NCI-H2196 (cell line): ENCODE measurements around the gene HOXC9.

Experiments
- DNase-seq: peaks from one replicate; lab custom pipeline; 2025; ENCODE audit not compliant: unreplicated experiment; lab: John Stamatoyannopoulos, UW

Gene HOXC9

GRCh38 chr12:53963005-53963404 is 37.0 kb upstream of the HOXC9 start:
- DNase-seq = no peak

GRCh38 chr12:53963434-53964314 is 36.3 kb upstream of the HOXC9 start:
- DNase-seq = no peak

- no peak for DNase-seq
Measured at GRCh38 chr12:53964315-53964713, 35.6 kb upstream of the HOXC9 start.

- DNase-seq = no peak
Measured at GRCh38 chr12:53965281-53966084, 34.5 kb upstream of the HOXC9 start.

- DNase-seq = no peak
Measured at GRCh38 chr12:53966085-53966384, 33.9 kb upstream of the HOXC9 start.

- DNase-seq = no peak
Measured at GRCh38 chr12:53966385-53967133, 33.4 kb upstream of the HOXC9 start.

GRCh38 chr12:53967421-53967925 is 32.5 kb upstream of the HOXC9 start:
- no peak for DNase-seq

- no peak for DNase-seq
Measured at GRCh38 chr12:53968214-53969127, 31.5 kb upstream of the HOXC9 start.

GRCh38 chr12:53969588-53970259 is 30.2 kb upstream of the HOXC9 start:
- peak; percentile 23 for DNase-seq

GRCh38 chr12:53970451-53970850 is 29.5 kb upstream of the HOXC9 start:
- DNase-seq = no peak

- DNase-seq = no peak
Measured at GRCh38 chr12:53971129-53971528, 28.8 kb upstream of the HOXC9 start.

- DNase-seq = no peak
Measured at GRCh38 chr12:53971686-53972085, 28.3 kb upstream of the HOXC9 start.

GRCh38 chr12:53972152-53972702 is 27.7 kb upstream of the HOXC9 start:
- DNase-seq = no peak

- DNase-seq = no peak
Measured at GRCh38 chr12:53972722-53973235, 27.2 kb upstream of the HOXC9 start, which contains the start of gene HOXC11. Gene HOXC11, plus strand, starts transcription at chr12:53973126. Its CDS starts 116 bp downstream, at chr12:53973242.

- DNase-seq = no peak
Measured at GRCh38 chr12:53973236-53974042, 26.5 kb upstream of the HOXC9 start.

GRCh38 chr12:53974084-53975063 is 25.6 kb upstream of the HOXC9 start, which contains the start of gene HOTAIR:
Gene HOTAIR, minus strand, starts transcription at chr12:53974954.
- DNase-seq = peak; percentile 34

GRCh38 chr12:53975064-53975471 is 24.9 kb upstream of the HOXC9 start:
- no peak for DNase-seq
